Loucy (cell line): ENCODE results near the gene TIGD3.

ENCODE experiments used
- CTCF ChIP-seq: fragments of 200-600 bp; sonication (generic); conservative IDR thresholded peaks from 2 replicates; pipeline ENCODE4 v1.5.1; 2014; ENCODE audit warnings: mild to moderate bottlenecking, antibody characterized with exemption, low read length
- EZH2phosphoT487 ChIP-seq: fragments of 200-600 bp; IDR thresholded peaks from 2 replicates; pipeline ENCODE4 v1.6.1; 2018; ENCODE audit warnings: antibody characterized with exemption, mild to moderate bottlenecking, moderate library complexity, borderline replicate concordance

GRCh38 chr11:65315204-65315865, 39.2 kb upstream of the TIGD3 start:
- TF ChIP-seq CTCF (peak; percentile 98), EZH2phosphoT487 (no peak)
